HG02610 (cell line): ENCODE data around the gene CNTNAP5.

Experiments
- ATAC-seq: cut with Tn5 transposase; IDR thresholded peaks from one replicate; pipeline ENCODE4 v1.9.1; 2021; ENCODE audit warnings: mild to moderate bottlenecking, moderate library complexity; ENCODE audit not compliant: unreplicated experiment

Gene CNTNAP5

DNA sequence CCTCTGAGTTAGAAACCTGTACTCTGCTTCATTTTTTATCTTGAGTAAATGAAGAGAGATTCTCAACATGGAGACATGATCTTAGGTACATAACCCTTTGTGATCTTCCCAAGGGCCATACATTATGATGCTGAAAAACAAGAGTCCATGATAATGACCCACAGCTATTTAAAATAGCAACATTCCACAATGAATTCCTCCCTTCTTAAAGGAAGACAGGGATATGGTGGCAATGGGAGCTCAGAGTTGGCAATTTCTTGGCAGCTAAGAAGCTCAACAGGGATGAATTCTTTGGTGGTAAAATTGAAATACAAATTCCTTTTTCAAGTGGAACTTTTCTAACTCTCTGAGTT, 638.5 kb downstream of the CNTNAP5 start:
- ATAC-seq = no peak

- ATAC-seq = no peak
These were observed 639.3 kb downstream of the CNTNAP5 start for GRCh38 chr2:124664363-124664762.

DNA sequence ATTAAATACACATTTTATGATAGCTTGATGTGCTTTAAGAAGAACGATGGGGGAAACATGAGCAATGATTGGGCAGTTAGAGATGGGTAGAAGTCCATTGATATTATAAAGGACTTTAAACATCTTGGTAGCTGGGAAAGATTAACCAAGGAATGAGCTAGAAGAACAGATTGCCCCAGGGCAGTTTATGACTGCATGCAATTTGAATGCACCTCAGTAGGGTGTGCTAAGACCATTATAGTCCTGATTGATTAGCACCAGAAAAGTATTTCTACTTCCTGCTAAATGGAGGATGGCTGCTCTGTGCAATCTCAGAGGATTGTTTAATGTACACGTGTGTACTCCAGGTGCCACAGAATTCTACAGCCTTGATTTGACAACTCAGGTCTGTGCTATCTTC, 641.9 kb downstream of the CNTNAP5 start:
- no peak for ATAC-seq

DNA sequence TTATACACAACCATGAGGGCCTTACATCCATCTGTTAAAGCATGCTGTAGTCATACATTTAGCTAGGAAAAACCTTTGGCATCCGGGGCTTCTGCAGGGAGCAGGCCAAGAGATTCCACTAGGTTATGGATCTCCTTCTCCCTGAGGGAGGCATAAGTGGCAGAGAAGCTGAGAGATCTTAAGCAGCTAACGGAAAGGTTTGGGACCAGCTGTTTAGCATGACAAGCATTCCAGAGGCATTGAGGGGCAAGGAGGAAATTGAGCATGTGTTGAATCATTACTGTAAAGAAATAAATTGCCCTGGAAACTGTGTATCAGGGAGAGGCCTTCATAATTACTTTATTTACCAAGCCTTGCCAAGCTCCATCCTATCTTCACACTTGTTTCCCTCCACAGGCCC, 643.1 kb downstream of the CNTNAP5 start:
- no peak for ATAC-seq

- ATAC-seq = no peak
These were observed 645.1 kb downstream of the CNTNAP5 start for GRCh38 chr2:124670187-124670586.

DNA sequence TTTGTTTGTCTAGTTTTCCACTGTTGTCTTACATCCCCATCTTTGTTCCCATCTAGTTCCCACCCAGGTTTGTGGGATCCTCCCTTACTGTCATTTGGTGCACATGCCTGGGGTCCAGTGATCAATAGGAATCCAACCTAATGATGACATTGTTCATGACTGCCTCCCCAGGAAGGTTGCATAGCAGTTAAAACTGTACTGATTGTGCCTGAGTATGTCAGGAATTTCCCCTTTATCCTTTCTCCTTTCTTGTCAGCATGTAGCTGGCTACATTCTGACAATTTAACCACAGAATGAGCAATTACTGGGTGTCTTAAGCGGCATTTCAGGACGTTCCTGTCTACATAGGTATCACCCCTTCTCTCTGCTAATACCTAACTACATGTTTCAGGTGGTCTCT, 653.0 kb downstream of the CNTNAP5 start:
- no peak for ATAC-seq

DNA sequence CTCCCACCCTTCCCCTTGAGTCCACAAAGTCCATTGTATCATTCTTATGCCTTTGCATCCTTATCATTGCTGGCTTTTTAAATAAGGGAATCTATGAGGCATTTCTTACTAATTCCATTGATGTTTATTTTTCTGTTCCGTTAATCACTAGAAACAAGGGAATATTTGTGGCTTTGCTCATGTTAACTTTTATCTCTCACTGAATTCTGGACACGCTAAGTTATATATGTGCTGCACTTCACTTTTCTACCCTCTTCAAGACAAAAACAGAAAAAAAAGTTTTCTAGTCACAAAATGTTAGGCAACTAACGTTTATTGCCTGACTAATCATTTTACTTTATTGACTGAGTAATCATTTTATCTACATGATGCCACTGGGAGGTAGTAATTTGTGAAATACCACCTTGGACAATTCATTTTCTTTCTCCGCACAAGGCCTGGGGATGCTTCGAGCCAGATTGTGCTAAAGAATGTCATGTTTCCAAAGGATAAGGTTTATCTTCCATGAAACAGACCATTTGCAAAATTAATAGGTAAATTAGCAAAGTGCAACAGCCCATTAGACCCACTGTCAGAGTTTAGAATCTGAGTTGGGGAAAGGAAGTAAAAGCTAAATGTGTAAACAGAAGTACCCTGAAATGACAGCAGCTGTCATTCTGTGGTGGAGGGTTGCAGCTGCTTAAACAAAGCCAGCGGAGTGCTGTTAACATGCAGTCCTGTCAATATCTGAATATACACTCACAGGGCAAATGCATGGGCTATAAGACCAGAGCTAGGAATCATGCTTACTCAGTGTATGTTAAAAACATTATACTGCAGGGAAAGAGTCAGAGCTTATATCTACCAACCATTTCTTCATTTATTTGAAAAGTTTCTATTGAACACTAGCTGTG, 658.7 kb downstream of the CNTNAP5 start:
- no peak for ATAC-seq

GRCh38 chr2:124689348-124689747, 664.3 kb downstream of the CNTNAP5 start:
- ATAC-seq = no peak

- no peak for ATAC-seq
These were observed 667.1 kb downstream of the CNTNAP5 start for GRCh38 chr2:124692216-124692615.

DNA sequence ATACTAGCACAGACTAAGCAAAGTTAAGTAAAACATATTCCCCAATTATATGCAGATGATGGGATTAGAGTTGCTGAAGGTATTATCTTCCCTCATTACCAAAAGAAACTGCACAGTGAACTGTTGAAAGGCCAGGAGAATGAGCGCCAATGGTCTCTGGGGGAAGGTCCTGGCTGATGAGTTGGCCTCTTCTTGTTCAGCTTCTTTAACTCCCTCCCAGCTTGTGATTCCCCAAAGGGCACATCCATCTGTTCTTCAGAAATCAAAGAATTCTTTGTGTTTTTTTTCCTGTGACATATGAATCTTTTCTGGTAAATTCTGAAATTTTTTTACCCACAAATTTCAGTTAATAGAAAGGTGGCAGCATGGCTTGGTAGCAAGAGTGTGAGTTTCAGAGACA, 667.6 kb downstream of the CNTNAP5 start:
- ATAC-seq = no peak

DNA sequence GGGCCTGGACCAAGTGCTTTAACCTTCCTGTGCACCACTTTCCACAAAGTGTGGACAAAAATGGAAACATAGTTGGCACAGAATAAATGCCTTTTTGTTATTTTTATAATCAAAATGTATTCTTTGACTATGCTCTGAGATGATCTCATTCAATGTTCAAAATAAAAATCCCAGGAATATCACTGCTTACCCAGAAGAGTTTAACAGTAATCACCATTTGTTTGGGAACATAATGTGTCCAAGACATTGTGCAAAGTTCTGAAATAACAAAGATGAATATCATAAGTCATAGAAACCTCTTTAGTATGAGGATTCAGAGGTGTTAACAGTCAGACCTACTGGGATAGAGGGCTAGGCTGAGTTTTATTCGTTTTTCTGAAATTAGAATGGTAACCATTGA, 668.1 kb downstream of the CNTNAP5 start:
- ATAC-seq = no peak

- ATAC-seq = no peak
These were observed 674.0 kb downstream of the CNTNAP5 start for GRCh38 chr2:124698979-124699565.

DNA sequence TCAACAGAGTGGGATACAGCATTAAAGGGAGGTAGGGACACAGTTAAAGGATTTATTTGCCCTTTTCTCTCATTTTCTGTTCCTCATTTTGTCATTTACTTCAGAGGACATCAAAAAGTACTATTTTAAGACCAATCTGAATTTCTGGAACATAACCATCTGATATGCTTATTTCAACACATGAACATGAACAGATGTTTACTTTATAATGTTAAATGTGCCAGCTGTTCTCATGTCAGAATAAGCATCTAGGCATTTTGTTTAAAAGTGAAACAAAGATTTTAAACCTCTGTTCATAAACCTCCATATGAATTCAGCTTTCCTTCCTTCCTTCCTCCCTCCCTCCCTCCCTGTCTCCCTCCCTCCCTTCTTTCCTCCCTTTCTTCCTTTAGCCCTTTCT, 677.7 kb downstream of the CNTNAP5 start:
- no peak for ATAC-seq

GRCh38 chr2:124704071-124704925, 679.2 kb downstream of the CNTNAP5 start:
- no peak for ATAC-seq

DNA sequence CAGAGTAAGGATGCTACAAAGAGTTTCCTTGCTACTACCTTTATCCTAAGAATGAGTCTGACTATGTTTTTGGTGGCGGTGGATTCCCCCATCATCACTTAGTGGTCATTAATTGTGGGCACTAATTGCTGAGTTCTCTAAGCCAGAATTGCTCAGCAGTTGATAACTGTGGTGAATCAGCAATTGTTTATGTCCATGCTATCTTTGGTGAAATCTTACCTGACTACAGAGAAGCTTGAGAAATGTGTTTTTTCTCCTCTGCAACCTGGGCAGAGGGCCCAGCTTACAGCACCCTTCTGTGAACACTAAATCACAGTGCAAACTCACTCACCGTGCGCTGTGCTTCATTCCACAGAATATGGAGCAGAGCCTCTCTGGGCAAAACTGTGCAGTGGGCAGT, 683.6 kb downstream of the CNTNAP5 start:
- ATAC-seq = no peak

DNA sequence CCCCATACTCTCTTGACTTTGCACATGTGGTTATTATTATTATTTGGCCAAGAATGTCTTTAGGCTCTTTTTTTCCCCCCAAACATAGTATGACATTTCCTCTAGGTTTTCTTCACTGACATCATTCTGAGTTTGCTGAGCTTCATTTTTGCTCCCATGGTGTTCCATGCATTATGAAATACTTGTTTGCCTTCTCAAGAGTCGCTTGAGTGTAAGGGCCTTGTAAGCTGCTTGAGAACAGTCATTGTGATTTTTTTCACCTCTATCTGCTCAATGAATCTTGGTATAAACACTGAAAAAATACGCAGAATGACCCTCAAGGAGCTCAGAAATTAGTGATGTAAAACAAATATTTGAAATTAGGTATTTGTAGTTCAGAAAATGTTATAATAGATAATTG, 688.9 kb downstream of the CNTNAP5 start:
- ATAC-seq = no peak

DNA sequence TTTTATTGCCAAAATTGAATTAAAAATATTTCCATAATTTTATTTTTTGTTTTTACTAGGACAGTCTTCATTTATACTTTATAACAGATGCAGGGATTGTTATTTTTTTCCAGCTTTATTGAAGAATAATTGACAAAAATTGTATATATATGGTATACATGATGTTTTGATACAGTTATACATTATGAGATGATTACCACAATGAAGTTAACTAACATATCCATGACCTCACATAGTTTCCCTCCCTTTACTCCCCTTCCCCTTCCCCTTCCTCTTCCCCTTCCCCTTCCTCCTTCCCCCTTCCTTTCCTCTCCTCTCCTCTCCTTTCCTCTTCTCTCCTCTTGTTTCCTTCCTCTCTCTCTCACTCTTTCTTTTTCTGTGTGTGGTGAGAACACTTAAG, 700.1 kb downstream of the CNTNAP5 start:
- ATAC-seq = no peak

GRCh38 chr2:124740636-124741035, 715.5 kb downstream of the CNTNAP5 start:
- ATAC-seq = no peak

DNA sequence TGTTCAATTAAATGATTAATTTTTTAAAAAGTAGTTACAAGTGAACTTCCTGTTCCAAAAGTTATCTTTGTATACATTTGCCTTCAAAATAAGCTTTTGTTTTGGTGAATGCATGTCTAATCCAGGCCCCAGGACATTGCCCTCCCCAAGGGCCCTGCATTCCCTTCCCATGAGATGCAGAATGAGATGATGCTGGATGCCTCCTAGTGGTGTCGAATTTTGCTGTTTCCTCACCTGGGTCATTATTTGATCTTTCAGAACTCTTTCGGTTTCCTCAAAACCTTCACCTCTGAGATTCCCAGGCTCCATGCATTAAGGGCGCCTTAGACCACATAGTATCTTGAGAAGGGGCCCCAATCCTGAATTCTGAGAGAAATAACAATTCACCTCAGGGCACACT, 728.8 kb downstream of the CNTNAP5 start:
- no peak for ATAC-seq

- no peak for ATAC-seq
These were observed 730.3 kb downstream of the CNTNAP5 start for GRCh38 chr2:124755386-124755785.

DNA sequence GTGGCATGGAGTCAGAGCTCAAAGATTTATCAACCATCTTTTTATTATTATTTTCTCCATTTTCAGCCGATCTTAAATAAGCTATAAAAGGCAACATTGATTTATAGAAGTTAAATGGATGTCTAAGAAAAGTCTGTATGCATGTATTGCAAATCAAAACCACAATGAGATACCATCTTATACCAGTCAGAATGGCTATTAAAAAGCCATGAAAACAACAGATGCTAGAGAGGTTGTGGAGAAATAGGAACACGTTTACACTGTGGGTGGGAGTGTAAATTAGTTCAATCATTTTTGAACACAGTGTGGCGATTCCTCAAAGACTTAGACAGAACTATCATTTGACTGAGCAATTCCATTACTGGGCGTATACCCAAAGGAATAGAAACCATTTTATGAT, 731.0 kb downstream of the CNTNAP5 start:
- ATAC-seq = no peak

GRCh38 chr2:124762388-124762787, 737.3 kb downstream of the CNTNAP5 start:
- no peak for ATAC-seq
